Stomach (tissue), 9 donors: ENCODE data around the gene FAM222A. TPM values are rescaled to one million over a fixed set of nuclear protein-coding genes. Genes with fewer than 3 reads are reported as not detected.
A peak's percentile ranks its signal among the peaks of the same experiment; 100 is the strongest.

ENCODE experiments used
- DNase-seq, 2 donors: peaks; one replicate each; pipeline versions ENCODE4 v3.0.0 to v3.0.0-alpha.2; 2013 to 2019
- H3K27ac ChIP-seq, 5 donors: fragments of 200-600 bp in 4 of 5; sonication (generic) in 4 of 5; one replicate each; pipeline ENCODE4 v1.5.1; 2013 to 2019; ENCODE audit warnings: mild to moderate bottlenecking in 1 of 5, moderate library complexity in 1 of 5
- H3K27me3 ChIP-seq, 3 donors: fragments of 200-600 bp; sonication (generic); one replicate each; pipeline ENCODE4 v1.5.1; 2017 to 2019; ENCODE audit warnings: mixed run types in 1 of 3
- H3K36me3 ChIP-seq, 4 donors: fragments of 200-600 bp; sonication (generic); 1 replicate in 3 of 4; 2 replicates in 1 of 4; pipeline ENCODE4 v1.5.1; 2016 to 2019
- H3K4me1 ChIP-seq, 4 donors: fragments of 200-600 bp; sonication (generic); one replicate each; pipeline ENCODE4 v1.5.1; 2016 to 2019
- H3K4me3 ChIP-seq, 4 donors: fragments of 200-600 bp; sonication (generic) in 3 of 4; one replicate each; pipeline ENCODE4 v1.5.1; 2016 to 2019; ENCODE audit warnings: mild to moderate bottlenecking in 1 of 4
- H3K9me3 ChIP-seq, 4 donors: fragments of 200-600 bp; sonication (generic); one replicate each; pipeline ENCODE4 v1.5.1; 2016 to 2019
- CTCF ChIP-seq, 7 experiments: fragments of 450-650 bp in 4 of 7; fragments of 200-600 bp in 3 of 7; sonication (generic) in 3 of 7; IDR thresholded peaks; one replicate each; pipeline ENCODE4 v1.5.1; 2016 to 2019; ENCODE audit warnings: antibody characterized with exemption in 7 of 7, control low read depth in 2 of 7, mild to moderate bottlenecking in 1 of 7
- EP300 ChIP-seq: sonication (generic); formaldehyde crosslinking; IDR thresholded peaks from one replicate; pipeline ENCODE4 v1.6.1; 2017; ENCODE audit warnings: antibody characterized with exemption
- POLR2A ChIP-seq, 4 donors: fragments of 450-650 bp; IDR thresholded peaks; one replicate each; pipeline ENCODE4 v1.6.1; 2016; ENCODE audit warnings: antibody characterized with exemption in 4 of 4, control low read depth in 2 of 4, mild to moderate bottlenecking in 1 of 4, moderate library complexity in 1 of 4
- POLR2AphosphoS5 ChIP-seq, 3 donors: sonication (generic); formaldehyde crosslinking; IDR thresholded peaks; one replicate each; pipeline ENCODE4 v1.6.1; 2016; ENCODE audit warnings: antibody characterized with exemption in 3 of 3
- WGBS, 5 donors: extraction: QIAGEN DNeasy Blood & Tissue Kit in 3 of 5; methylation state at CpG; one replicate each; pipeline versions ENCODE4 v1.1.5 to v1.1.7; 2013 to 2018; 5-methylcytosine and 5-hydroxymethylcytosine counted together
- intact Hi-C: fragments of 100-400 bp; cut with DNase I; formaldehyde crosslinking; loops from one replicate; pipeline ENCODE4 v1.15.1; 2023; ENCODE audit warnings: low total_unique reads
- polyA plus RNA-seq, 3 donors: library from polyadenylated mRNA; stranded (reverse); fragments of 200-250 nt; gene quantifications; one replicate each; pipeline ENCODE4 v1.2.3, GENCODE V29; 2013
- total RNA-seq, 5 donors: library from RNA; depleted of rRNA; stranded (reverse); fragments of >200 nt; gene quantifications; one replicate each; pipeline versions ENCODE4 v1.1.0 to v1.2.3, GENCODE V29; 2014 to 2016
- donor health status: healthy with polysubstance abuse.
- donor health status: Bipolar disorder and iron deficiency.
- donor health status: healthy.

FAM222A gene
- total and polyA plus RNA-seq, 8 donors, result 1.7 to 19.7 (median 4.5) TPM

DNA sequence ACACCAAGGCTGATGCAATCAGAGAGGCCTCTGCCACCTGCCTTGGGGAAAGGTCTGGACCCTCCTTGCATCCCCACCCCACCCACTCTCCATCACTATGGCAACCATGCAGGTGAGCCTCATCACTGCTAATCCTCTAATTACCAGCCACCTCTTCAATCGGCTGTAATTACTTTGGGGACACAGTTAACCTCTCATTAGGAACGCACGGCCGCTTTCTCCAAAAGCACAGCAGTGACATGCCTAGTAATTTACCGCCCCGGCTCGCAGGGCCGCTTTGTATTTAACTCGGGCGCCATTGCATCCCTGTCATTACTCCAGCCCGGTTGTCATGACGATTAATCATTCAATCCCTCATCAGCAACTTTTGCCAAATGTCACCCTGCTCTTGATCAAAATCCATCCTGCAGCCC lies 36.3 kb upstream of the FAM222A start:
- no peak for TF ChIP-seq POLR2A (IDR thresholded peaks at IDR 0.05)
- no peak for TF ChIP-seq POLR2AphosphoS5 (IDR thresholded peaks at IDR 0.05)
- no peak for TF ChIP-seq EP300
- TF ChIP-seq CTCF (IDR thresholded peaks at IDR 0.05), result no peak
- no peak for DNase-seq
- Histone ChIP-seq H3K27me3 (peaks cover 0 to 9% (median 0%) of the 10 kb centered on the region in 3 donors), H3K36me3 (no peaks in the 10 kb centered on the region), H3K27ac (no peak overlapping the region), H3K9me3 (peaks cover 0 to 3% (median 0%) of the 10 kb centered on the region in 4 donors), H3K4me1 (peaks cover 0 to 11% (median 4%) of the 10 kb centered on the region in 4 donors), H3K4me3 (no peak overlapping the region)
- intact Hi-C loops, result no loop called here
- WGBS, 5 donors, result 66 to 85% (median 78%) methylated on average over 12 of the region's 12 CpGs

GRCh38 chr12:109678719-109679118 lies 34.9 kb upstream of the FAM222A start:
- intact Hi-C loops, result no loop called here
- WGBS, 5 donors, result 16 to 37% (median 20%) methylated on average over 4 to 7 of the region's 7 CpGs
- no peak overlapping the region for H3K27ac ChIP-seq
- no peak overlapping the region for H3K4me3 ChIP-seq
- no peak for DNase-seq
- peaks cover 0 to 11% (median 4%) of the 10 kb centered on the region in 4 donors for H3K4me1 ChIP-seq
- TF ChIP-seq EP300 (no peak), POLR2A (IDR thresholded peaks at IDR 0.05) (no peak), POLR2AphosphoS5 (IDR thresholded peaks at IDR 0.05) (no peak), CTCF (IDR thresholded peaks at IDR 0.05) (no peak)
- no peaks in the 10 kb centered on the region for H3K9me3 ChIP-seq
- peaks cover 0 to 9% (median 0%) of the 10 kb centered on the region in 3 donors for H3K27me3 ChIP-seq
- H3K36me3 ChIP-seq, result no peaks in the 10 kb centered on the region

DNA sequence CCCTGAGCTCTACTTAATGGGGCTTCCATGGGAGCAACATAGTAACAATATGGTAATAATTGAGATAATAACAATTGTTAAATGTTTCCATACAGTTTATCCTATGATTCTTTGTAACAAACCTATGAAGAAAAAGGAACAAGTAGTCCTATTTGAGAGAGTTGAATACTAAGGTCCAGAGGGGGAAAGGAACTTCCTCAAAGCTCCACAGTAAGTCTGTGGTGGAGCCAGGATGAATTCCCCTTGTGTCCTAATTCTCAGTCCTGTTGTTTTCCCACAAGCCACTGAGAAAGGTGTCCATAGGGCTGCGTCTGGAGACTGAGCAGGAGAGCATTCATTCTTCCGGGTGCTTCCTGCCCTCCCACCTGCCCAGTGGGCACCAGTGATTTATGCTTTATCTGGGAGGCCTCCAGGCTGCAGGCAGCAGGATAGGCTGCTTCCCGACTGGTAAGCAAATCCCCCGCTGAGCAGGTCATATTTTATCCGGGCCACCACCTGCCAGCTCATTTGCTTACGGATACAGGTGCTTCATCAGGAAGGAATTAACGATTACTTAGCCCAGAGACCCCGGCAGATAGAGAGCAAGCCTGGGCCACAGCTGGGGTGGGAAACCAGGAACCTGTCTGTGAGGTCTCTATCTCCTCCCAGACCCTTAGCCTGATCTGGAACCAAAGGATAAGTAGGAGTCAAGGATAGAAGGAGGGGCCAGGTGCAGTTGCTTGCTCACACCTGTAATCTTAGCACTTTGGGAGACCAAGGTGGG lies 33.9 kb upstream of the FAM222A start:
- Histone ChIP-seq H3K27ac (no peak overlapping the region), H3K4me1 (peaks cover 0 to 11% (median 4%) of the 10 kb centered on the region in 4 donors), H3K36me3 (no peaks in the 10 kb centered on the region), H3K9me3 (no peaks in the 10 kb centered on the region), H3K4me3 (no peak overlapping the region), H3K27me3 (peaks cover 0 to 9% (median 0%) of the 10 kb centered on the region in 3 donors)
- intact Hi-C loops, result no loop called here
- no peak for DNase-seq
- TF ChIP-seq POLR2A (IDR thresholded peaks at IDR 0.05) (no peak), EP300 (no peak), POLR2AphosphoS5 (IDR thresholded peaks at IDR 0.05) (no peak), CTCF (IDR thresholded peaks at IDR 0.05) (no peak)
- 32 to 60% (median 40%) methylated on average over 8 of the region's 8 CpGs for WGBS, 5 donors

- intact Hi-C loops, result no loop called here
- TF ChIP-seq EP300, result no peak
- TF ChIP-seq POLR2AphosphoS5 (IDR thresholded peaks at IDR 0.05), result no peak
- no peak for TF ChIP-seq POLR2A (IDR thresholded peaks at IDR 0.05)
- no peak for TF ChIP-seq CTCF (IDR thresholded peaks at IDR 0.05)
- peak in 1 of 2 donors; percentile 39 for DNase-seq
- WGBS, 5 donors, result 68 to 78% (median 71%) methylated on average over 4 of the region's 4 CpGs
- Histone ChIP-seq H3K9me3 (no peaks in the 10 kb centered on the region), H3K27me3 (peaks cover 0 to 9% (median 0%) of the 10 kb centered on the region in 3 donors), H3K36me3 (no peaks in the 10 kb centered on the region), H3K4me1 (peaks cover 0 to 11% (median 4%) of the 10 kb centered on the region in 4 donors), H3K27ac (no peak overlapping the region), H3K4me3 (no peak overlapping the region)
These were observed 33.2 kb upstream of the FAM222A start for GRCh38 chr12:109680264-109681005.
